Measurements from ENCODE around the gene CACHD1. TPM values are rescaled to one million over a fixed set of nuclear protein-coding genes. Genes with fewer than 3 reads are reported as not detected.

Gene CACHD1
- total and polyA plus RNA-seq, 2 of the 4 experiments (the other 2 are of a cell fraction), result 2.9 to 5.9 TPM

GRCh38 chr1:64712049-64712448 is 242.1 kb downstream of the CACHD1 start:
- H3K9me1 ChIP-seq (ENCODE audit: insufficient read depth, low read length), result no peaks in the 10 kb centered on the region
- no peak overlapping the region for H3K56ac ChIP-seq (ENCODE audit: extremely low read depth, insufficient read depth, low read length)
- H4K5ac ChIP-seq (ENCODE audit: low read depth, low read length), result no peak overlapping the region
- no peaks in the 10 kb centered on the region for H3K79me1 ChIP-seq (ENCODE audit: low read depth in 1 of 2, low read length in 2 of 2)
- H2AK9ac ChIP-seq (replicated peaks; ENCODE audit: low read depth, low read length, poor library complexity), result no peak overlapping the region
- DNase-seq, result no peak
- dilution Hi-C loops (cut with HindIII; ENCODE audit: low sequenced_read_pairs, unreplicated experiment), result no loop called here
- no peak overlapping the region for H3K23ac ChIP-seq (ENCODE audit: low read depth, low read length)
- no peaks in the 10 kb centered on the region for H4K20me1 ChIP-seq (ENCODE audit: insufficient read depth, low read length)
- H3K9me3 ChIP-seq (ENCODE audit: control insufficient read depth, insufficient read depth, low read length), result no peaks in the 10 kb centered on the region
- H3K27me3 ChIP-seq (ENCODE audit: control insufficient read depth, insufficient read depth, low read length), result peaks cover 8% of the 10 kb centered on the region
- in situ Hi-C loops (cut with MboI; ENCODE audit: low sequenced_read_pairs), result no loop called here
- no peaks in the 10 kb centered on the region for H3K36me3 ChIP-seq (ENCODE audit: control insufficient read depth, insufficient read depth, low read length)
- H3K4me2 ChIP-seq (ENCODE audit: low read depth, low read length), result no peak overlapping the region
- WGBS, 2 experiments (ENCODE audit: extremely low coverage in 2 of 2, insufficient read length in 1 of 2), result 40% methylated on average over 2 of the region's 2 CpGs; no CpG with 5 or more reads in 1 of the 2 experiments
- no peak overlapping the region for H3K18ac ChIP-seq (ENCODE audit: low read depth, low read length)
- no peak overlapping the region for H3K4ac ChIP-seq (ENCODE audit: low read depth, low read length)
- no peak for ATAC-seq (ENCODE audit: low read depth)
- CTCF ChIA-PET, result no interaction called here
- TF ChIP-seq MAFK (IDR thresholded peaks at IDR 0.05; ENCODE audit: low read depth, low read length), result no peak
- TF ChIP-seq ELK1 (IDR thresholded peaks at IDR 0.05; ENCODE audit: borderline replicate concordance, low read depth, low read length), result no peak
- TF ChIP-seq RFX5 (IDR thresholded peaks at IDR 0.05; ENCODE audit: low read depth, low read length), result no peak
- no peak for TF ChIP-seq SMC3 (IDR thresholded peaks at IDR 0.05; ENCODE audit: low read depth, low read length)
- no peak for TF ChIP-seq RAD21 (IDR thresholded peaks at IDR 0.05; ENCODE audit: low read length)
- no peak for TF ChIP-seq FOS (IDR thresholded peaks at IDR 0.05; ENCODE audit: low read depth, low read length)
- no peak for TF ChIP-seq RCOR1 (IDR thresholded peaks at IDR 0.05; ENCODE audit: insufficient replicate concordance, low read length)
- TF ChIP-seq POLR2A (IDR thresholded peaks at IDR 0.05; ENCODE audit: low read depth, low read length), result no peak
- no peak for TF ChIP-seq MAZ (IDR thresholded peaks at IDR 0.05; ENCODE audit: borderline replicate concordance, low read depth, low read length)
- no peak for TF ChIP-seq CHD1 (IDR thresholded peaks at IDR 0.05; ENCODE audit: low read depth, low read length)
- TF ChIP-seq CEBPB (IDR thresholded peaks at IDR 0.05; ENCODE audit: low read depth, low read length), result no peak
- no peak for TF ChIP-seq MXI1 (IDR thresholded peaks at IDR 0.05; ENCODE audit: borderline replicate concordance, low read depth, low read length)
- intact Hi-C loops (cut with micrococcal nuclease), result no loop called here
- no peak overlapping the region for H2BK15ac ChIP-seq (ENCODE audit: low read depth, low read length)
- no peak overlapping the region for H3K27ac ChIP-seq (ENCODE audit: insufficient read depth, low read length)
- no peak overlapping the region for H3K14ac ChIP-seq (replicated peaks; ENCODE audit: low read depth, low read length)
- no peak overlapping the region for H2BK20ac ChIP-seq (ENCODE audit: low read depth, low read length)
- H2BK5ac ChIP-seq (ENCODE audit: low read depth, low read length, poor library complexity, severe bottlenecking), result no peak overlapping the region
- no peak overlapping the region for H4K91ac ChIP-seq (ENCODE audit: insufficient read depth, low read depth, low read length)
- no peak overlapping the region for H2BK120ac ChIP-seq (ENCODE audit: low read depth, low read length)
- no peak overlapping the region for H3K4me3 ChIP-seq (ENCODE audit: insufficient read depth, low read depth, low read length)
- H2AK5ac ChIP-seq (ENCODE audit: low read depth, low read length), result no peak overlapping the region
- POLR2A ChIA-PET (ENCODE audit: unreplicated experiment), result no interaction called here
- H2AFZ ChIP-seq (replicated peaks; ENCODE audit: low read length, poor library complexity), result no peak overlapping the region
- no peak overlapping the region for H3K9ac ChIP-seq (ENCODE audit: low read depth, low read length)
- BruUV-seq (replicated peaks), result no TSS peak
- H4K8ac ChIP-seq (ENCODE audit: low read depth in 2 of 2, low read length in 2 of 2), result no peak overlapping the region
- H3K4me1 ChIP-seq (ENCODE audit: control insufficient read depth, insufficient read depth, low read length), result no peaks in the 10 kb centered on the region
